HUES64 (cell line): ENCODE data around the gene SPEM1. TPM values are rescaled to one million over a fixed set of nuclear protein-coding genes. Genes with fewer than 3 reads are reported as not detected.

Source experiments
- H3K27ac ChIP-seq: 2 replicates; pipeline ENCODE4 v1.7.0; 2013; ENCODE audit warnings: low read depth, low read length, inconsistent platforms
- H3K27me3 ChIP-seq: 2 replicates; pipeline ENCODE4 v1.6.1; 2013; ENCODE audit warnings: mild to moderate bottlenecking, low read length; ENCODE audit not compliant: insufficient read depth
- H3K36me3 ChIP-seq: 2 replicates; pipeline ENCODE4 v1.6.1; 2013; ENCODE audit warnings: mild to moderate bottlenecking, low read length; ENCODE audit not compliant: insufficient read depth
- H3K4me1 ChIP-seq: 2 replicates; pipeline ENCODE4 v1.6.1; 2013; ENCODE audit warnings: mild to moderate bottlenecking, low read length, moderate library complexity; ENCODE audit not compliant: insufficient read depth
- H3K4me3 ChIP-seq: 2 replicates; pipeline ENCODE4 v1.5.1; 2013; ENCODE audit warnings: mild to moderate bottlenecking, low read length, moderate library complexity
- H3K9ac ChIP-seq: 2 replicates; pipeline ENCODE4 v1.6.1; 2013; ENCODE audit warnings: mild to moderate bottlenecking, low read depth, low read length
- H3K9me3 ChIP-seq: 2 replicates; pipeline ENCODE4 v1.6.1; 2013; ENCODE audit warnings: low read depth, low read length; ENCODE audit not compliant: insufficient read depth
- WGBS: fragments of 150-250, 120-280 bp; methylation state at CpG from one replicate; pipeline ENCODE4 v1.1.7; 2013; ENCODE audit warnings: missing lambda C conversion rate; 5-methylcytosine and 5-hydroxymethylcytosine counted together
- polyA plus RNA-seq, 2 experiments: library from polyadenylated mRNA; stranded (reverse); fragments of 50-300 nt; gene quantifications; one replicate each; pipeline ENCODE4 v1.2.3, GENCODE V29; 2013

The SPEM1 gene, protein sequence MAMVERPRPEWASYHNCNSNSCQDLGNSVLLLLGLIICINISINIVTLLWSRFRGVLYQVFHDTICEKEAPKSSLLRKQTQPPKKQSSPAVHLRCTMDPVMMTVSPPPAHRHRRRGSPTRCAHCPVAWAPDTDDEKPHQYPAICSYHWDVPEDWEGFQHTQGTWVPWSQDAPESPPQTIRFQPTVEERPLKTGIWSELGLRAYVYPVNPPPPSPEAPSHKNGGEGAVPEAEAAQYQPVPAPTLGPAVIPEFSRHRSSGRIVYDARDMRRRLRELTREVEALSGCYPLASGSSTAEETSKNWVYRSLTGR
- not detected for polyA plus RNA-seq (2013, experiment 1 of 2)
- not detected for polyA plus RNA-seq (2013, experiment 2 of 2)

DNA sequence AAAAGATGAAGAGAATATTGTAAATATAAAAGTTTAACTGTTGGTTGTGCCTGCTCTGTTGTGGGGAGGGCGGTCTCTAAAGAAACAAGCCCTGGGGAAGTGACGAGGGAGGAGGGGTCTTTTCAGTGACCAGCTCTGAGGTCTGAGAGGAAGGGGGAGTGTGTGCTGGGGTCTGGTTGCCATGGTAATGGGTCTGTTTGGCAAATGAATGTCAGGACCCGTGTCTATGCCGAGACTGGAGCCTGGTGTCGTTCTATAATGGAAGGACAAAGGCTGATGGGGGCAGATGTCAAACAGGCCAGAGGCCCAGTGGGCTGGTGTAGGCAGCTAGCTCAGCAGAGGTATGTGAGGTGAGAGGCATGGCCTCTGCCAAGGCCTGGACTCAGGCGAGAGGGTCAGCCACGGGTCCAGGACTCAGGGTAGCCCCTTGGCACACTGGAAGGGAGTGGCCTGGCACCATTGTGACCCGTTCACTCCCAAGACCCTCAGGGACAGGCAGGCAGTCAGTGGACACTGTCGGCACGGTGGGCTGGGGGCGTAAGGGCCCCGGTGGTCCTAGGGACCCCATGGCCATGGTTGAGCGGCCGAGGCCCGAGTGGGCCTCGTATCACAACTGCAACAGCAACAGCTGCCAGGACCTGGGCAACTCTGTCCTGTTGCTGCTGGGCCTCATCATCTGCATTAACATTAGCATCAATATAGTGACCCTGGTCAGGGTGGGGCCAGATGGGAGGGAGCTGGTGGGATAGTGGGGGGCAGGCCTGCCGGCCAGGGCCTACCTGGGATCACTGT, at the start of gene SPEM1:
TSS of gene SPEM1 (plus strand) at position 506 of the 792 bp plus-strand sequence. CDS start at position 567, 61 bp downstream.
- no peaks in the 10 kb centered on the region for H3K27me3 ChIP-seq
- H3K4me1 ChIP-seq = no peaks in the 10 kb centered on the region; the same call in 1 of the 2 replicates
- peaks cover 17% of the 10 kb centered on the region for H3K36me3 ChIP-seq
- H3K9ac ChIP-seq = no peak within 1 kb of the TSS
- no peaks in the 10 kb centered on the region for H3K9me3 ChIP-seq
- H3K27ac ChIP-seq = no peak within 1 kb of the TSS
- no peak within 1 kb of the TSS for H3K4me3 ChIP-seq
- WGBS = 85% methylated on average over 17 of the region's 17 CpGs

DNA sequence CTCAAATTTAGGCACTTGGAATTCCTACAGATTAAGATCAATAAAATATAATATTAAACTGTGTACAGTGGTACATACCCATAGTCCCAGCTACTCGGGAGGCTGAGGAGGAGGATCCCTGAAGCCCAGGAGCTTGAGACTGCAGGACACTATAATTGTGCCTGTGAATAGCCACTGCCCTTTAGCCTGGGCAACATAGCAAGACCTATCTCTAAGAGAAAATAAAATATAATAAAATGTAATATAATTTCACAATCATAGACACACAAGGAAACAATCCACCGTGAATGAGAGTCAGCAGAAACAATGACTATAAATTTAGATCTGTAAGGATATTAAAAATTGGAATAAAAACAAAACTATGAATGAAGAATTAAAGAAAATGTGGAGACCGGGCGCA, 49.3 kb upstream of the SPEM1 start:
- peaks cover 6% of the 10 kb centered on the region; the same call in 1 of the 2 replicates for H3K4me1 ChIP-seq
- WGBS = 89% methylated on average over 3 of the region's 4 CpGs
- H3K27ac ChIP-seq = no peak overlapping the region

DNA sequence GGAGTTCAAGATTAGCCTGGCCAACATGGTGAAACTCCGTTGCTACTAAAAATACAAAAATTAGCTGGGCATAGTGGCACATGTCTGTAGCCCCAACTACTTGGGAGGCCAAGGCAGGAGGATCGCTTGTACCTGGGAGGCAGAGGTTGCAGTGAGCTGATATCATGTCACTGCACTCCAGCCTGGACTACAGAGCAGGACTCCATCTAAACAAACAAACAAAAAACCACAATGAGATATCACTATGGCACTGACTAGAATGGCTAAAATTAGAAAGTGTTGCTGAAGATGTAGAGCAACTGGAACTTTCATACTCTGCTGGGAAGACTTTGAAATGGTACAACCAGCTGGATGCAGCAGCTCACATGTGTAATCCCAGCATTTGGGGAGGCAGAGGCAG, 45.8 kb upstream of the SPEM1 start:
- Histone ChIP-seq H3K36me3 (no peaks in the 10 kb centered on the region), H3K9me3 (peaks cover 3% of the 10 kb centered on the region; the same call in 1 of the 2 replicates), H3K27ac (no peak overlapping the region), H3K4me1 (no peaks in the 10 kb centered on the region), H3K9ac (no peak overlapping the region), H3K4me3 (no peak overlapping the region), H3K27me3 (no peaks in the 10 kb centered on the region)
- 94% methylated on average over 2 of the region's 2 CpGs for WGBS

More for the DNA sequence above, 49.3 kb upstream of the SPEM1 start:
- no peaks in the 10 kb centered on the region for H3K36me3 ChIP-seq
- no peaks in the 10 kb centered on the region for H3K9me3 ChIP-seq
- H3K27me3 ChIP-seq = no peaks in the 10 kb centered on the region
- H3K9ac ChIP-seq = no peak overlapping the region
- no peak overlapping the region for H3K4me3 ChIP-seq

DNA sequence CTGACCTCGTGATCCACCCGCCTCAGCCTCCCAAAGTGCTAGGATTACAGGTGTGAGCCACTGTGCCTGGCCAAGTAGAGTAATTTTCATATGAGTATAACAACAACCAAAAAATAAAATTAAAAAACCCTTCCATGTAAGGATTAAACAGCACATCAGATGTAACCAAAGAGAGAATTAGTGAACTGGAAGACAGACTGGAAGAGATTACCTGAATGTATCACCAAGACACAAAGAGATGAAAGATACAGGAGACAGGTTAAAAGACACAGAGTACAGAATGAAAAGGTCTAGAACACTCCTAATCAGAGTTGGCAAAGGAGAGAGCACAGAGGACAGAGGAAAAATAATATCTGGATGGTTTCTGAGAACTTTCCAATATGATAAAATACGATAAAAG, 41.0 kb upstream of the SPEM1 start:
- H3K9me3 ChIP-seq = peaks cover 7% of the 10 kb centered on the region; the same call in 1 of the 2 replicates
- no peaks in the 10 kb centered on the region for H3K4me1 ChIP-seq
- no peak overlapping the region for H3K9ac ChIP-seq
- no peaks in the 10 kb centered on the region for H3K36me3 ChIP-seq
- H3K27me3 ChIP-seq = peaks cover 42% of the 10 kb centered on the region
- no peak overlapping the region for H3K27ac ChIP-seq
- H3K4me3 ChIP-seq = no peak overlapping the region
- WGBS = 100% methylated on average over 2 of the region's 3 CpGs

DNA sequence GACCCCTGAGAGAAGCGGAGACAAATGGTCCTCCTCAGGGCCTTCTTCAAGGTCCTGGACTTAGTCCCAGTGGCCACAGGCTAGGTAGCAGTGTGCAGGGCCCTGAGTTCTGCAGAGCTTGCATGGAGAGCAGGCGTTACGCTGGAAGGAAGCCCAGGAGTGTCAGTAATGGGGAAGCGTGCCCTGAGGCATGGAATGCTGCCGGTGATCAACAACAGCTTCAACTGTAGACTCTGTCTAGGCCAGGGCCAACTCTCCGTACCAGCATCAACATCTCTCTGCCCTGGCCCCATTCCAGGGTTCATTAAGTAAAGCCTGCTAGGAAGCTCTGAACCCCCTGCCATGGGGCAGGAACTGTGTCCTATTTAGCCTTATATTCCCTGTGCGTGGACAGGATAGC, 39.8 kb upstream of the SPEM1 start:
- H3K4me3 ChIP-seq = peak overlapping the region; percentile 54
- no peaks in the 10 kb centered on the region for H3K36me3 ChIP-seq
- peaks cover 7% of the 10 kb centered on the region; the same call in 1 of the 2 replicates for H3K9me3 ChIP-seq
- H3K27ac ChIP-seq = no peak overlapping the region
- no peaks in the 10 kb centered on the region for H3K4me1 ChIP-seq
- H3K27me3 ChIP-seq = peaks cover 42% of the 10 kb centered on the region
- H3K9ac ChIP-seq = peak overlapping the region; percentile 39; the same call in 1 of the 2 replicates
- 79% methylated on average over 7 of the region's 7 CpGs for WGBS

DNA sequence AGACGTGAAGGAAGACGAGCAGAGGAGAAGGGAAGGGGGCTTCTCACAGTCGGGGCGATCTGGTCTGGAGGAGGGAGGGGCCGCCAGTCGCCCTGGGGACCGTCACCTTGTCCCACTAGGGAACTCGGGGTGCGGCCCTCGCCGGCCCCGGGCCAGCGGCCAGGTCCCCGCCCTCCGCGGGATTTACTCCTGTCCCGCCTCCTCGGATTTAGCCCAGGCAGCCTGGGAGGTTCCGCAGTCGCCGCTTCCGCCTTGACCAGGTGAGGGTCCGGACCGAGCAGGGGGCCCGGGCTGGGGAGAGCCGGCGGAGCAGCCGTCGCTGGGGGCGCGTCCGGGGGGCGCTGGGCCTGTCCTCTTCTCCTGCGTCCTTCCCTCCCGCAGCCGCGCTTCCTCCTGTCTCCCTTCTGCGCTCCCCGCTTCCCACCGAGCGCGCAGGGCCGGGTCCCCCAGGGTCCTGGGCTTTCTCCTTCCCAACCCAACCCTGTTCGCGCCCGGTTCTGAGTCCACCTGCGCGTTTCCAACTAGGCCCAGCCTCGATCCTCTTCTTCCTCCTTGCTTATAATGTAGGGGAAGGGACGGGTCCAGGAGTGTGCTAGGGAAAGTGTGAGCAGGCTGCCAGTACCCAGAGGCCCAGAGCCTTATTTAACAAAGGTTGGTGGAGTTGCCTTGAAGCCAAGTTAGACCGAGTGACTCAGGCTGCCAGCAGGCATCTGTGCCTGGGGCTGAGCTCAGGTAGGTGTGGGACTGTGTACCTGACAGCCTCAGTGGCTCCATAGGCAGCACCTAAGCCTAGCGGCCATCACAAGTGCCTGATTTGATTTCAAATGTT, 39.1 kb upstream of the SPEM1 start, which contains the start of gene TNK1:
TSS of gene TNK1 (plus strand) at position 235 of the 829 bp plus-strand sequence. CDS start 1,838 bp downstream, outside the sequence.
- H3K27me3 ChIP-seq = peaks cover 42% of the 10 kb centered on the region
- no peak within 1 kb of the TSS for H3K27ac ChIP-seq
- H3K36me3 ChIP-seq = no peaks in the 10 kb centered on the region
- peak within 1 kb of the TSS; percentile 54 for H3K4me3 ChIP-seq
- peak within 1 kb of the TSS; percentile 39; the same call in 1 of the 2 replicates for H3K9ac ChIP-seq
- H3K4me1 ChIP-seq = no peaks in the 10 kb centered on the region
- 4% methylated on average over 51 of the region's 52 CpGs for WGBS
- peaks cover 7% of the 10 kb centered on the region; the same call in 1 of the 2 replicates for H3K9me3 ChIP-seq

DNA sequence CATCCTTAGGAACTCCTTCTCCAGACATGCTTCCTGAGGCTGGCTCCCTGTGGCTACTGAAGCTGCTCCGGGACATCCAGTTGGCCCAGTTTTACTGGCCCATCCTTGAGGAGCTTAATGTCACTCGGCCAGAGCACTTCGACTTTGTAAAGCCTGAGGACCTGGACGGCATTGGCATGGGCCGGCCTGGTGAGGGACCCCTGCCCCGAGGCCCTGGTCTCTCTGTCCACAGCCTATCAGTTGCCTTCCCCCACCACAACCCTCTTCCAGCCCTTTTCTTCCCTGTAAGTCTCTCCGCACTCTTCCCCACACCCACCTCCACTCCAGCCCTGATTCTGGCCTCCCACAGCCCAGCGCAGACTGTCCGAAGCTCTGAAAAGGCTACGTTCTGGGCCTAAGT, 37.2 kb upstream of the SPEM1 start:
- H3K4me3 ChIP-seq = no peak overlapping the region
- WGBS = 93% methylated on average over 10 of the region's 10 CpGs
- no peaks in the 10 kb centered on the region for H3K4me1 ChIP-seq
- H3K9me3 ChIP-seq = peaks cover 7% of the 10 kb centered on the region; the same call in 1 of the 2 replicates
- H3K27ac ChIP-seq = no peak overlapping the region
- H3K36me3 ChIP-seq = 0 out of 2 replicates have a peak, but pooled peaks cover 4% of the 10 kb centered on the region
- no peak overlapping the region for H3K9ac ChIP-seq
- H3K27me3 ChIP-seq = peaks cover 42% of the 10 kb centered on the region

DNA sequence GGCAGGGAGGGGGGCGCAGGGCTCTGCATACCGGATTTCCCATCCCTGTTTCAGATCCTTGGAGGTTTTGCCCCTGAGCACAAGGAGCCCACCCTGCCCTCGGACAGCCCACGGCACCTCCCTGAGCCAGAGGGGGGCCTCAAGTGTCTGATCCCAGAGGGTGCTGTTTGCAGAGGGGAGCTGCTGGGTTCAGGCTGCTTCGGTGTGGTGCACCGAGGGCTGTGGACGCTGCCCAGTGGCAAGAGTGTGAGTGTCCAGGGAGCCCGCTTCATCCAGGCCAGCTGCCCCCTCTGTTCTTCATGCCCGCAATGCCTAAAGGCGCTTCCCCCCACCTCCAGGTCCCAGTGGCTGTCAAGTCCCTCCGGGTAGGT, 36.8 kb upstream of the SPEM1 start:
- Histone ChIP-seq H3K4me3 (peak overlapping the region; percentile 56), H3K9me3 (peaks cover 7% of the 10 kb centered on the region; the same call in 1 of the 2 replicates), H3K4me1 (no peaks in the 10 kb centered on the region), H3K27me3 (peaks cover 42% of the 10 kb centered on the region), H3K9ac (no peak overlapping the region), H3K36me3 (peaks cover 6% of the 10 kb centered on the region; the same call in 1 of the 2 replicates), H3K27ac (no peak overlapping the region)
- 88% methylated on average over 11 of the region's 11 CpGs for WGBS

DNA sequence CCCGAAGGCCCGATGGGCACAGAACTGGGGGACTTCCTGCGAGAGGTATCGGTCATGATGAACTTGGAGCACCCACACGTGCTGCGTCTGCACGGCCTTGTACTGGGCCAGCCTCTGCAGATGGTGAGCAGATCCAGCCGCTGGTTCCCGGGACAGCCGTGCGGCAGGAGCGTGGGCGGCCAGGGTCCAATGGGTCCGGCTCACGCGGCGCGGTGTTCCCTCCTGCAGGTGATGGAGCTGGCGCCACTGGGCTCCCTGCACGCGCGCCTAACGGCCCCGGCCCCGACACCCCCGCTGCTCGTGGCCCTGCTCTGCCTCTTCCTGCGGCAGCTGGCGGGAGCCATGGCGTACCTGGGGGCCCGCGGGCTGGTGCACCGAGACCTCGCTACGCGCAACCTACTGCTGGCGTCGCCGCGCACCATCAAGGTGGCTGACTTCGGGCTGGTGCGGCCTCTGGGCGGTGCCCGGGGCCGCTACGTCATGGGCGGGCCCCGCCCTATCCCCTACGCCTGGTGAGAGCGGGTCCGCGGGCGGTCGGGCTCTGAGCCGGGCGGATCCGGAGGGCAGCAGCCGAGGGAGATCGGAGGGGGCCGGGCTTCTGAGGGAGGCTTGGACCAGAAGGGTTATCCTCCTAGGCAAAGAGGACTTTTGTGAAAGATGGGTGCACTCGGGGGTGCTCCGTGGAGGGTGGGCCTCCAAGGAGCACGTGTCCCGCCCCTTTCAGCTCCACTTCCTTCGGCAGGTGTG, 36.2 kb upstream of the SPEM1 start:
- peak overlapping the region; percentile 35; the same call in 1 of the 2 replicates for H3K9ac ChIP-seq
- peaks cover 12% of the 10 kb centered on the region; the same call in 1 of the 2 replicates for H3K36me3 ChIP-seq
- H3K27me3 ChIP-seq = peaks cover 42% of the 10 kb centered on the region
- 13% methylated on average over 65 of the region's 65 CpGs for WGBS
- no peaks in the 10 kb centered on the region for H3K4me1 ChIP-seq
- peaks cover 7% of the 10 kb centered on the region; the same call in 1 of the 2 replicates for H3K9me3 ChIP-seq
- no peak overlapping the region for H3K27ac ChIP-seq
- peak overlapping the region; percentile 56 for H3K4me3 ChIP-seq
